HL-60 (cell line): ENCODE measurements around the gene WASHC2A.
"Not testable (repeated sequence)": the region's sequence is repeated elsewhere in the genome, so short reads cannot be mapped to it uniquely, and the experiment has no call there.

Experiments used
- CTCF ChIP-seq: IDR thresholded peaks from one replicate; pipeline ENCODE4 v1.5.1; 2011; ENCODE audit warnings: low read length, control low read depth, inconsistent platforms; ENCODE audit not compliant: insufficient read depth
- GABPA ChIP-seq: IDR thresholded peaks from 2 replicates; pipeline ENCODE4 v1.6.1; 2012; ENCODE audit warnings: low read depth
- REST ChIP-seq: IDR thresholded peaks from 2 replicates; pipeline ENCODE4 v1.6.1; 2012; ENCODE audit warnings: low read depth; ENCODE audit not compliant: insufficient replicate concordance

- not testable (repeated sequence) for TF ChIP-seq CTCF, GABPA, REST
These were observed 14.9 kb upstream of the WASHC2A start for GRCh38 chr10:50052778-50053376.
